ENCODE measurements around the gene TFAP2D.

Gene TFAP2D

DNA sequence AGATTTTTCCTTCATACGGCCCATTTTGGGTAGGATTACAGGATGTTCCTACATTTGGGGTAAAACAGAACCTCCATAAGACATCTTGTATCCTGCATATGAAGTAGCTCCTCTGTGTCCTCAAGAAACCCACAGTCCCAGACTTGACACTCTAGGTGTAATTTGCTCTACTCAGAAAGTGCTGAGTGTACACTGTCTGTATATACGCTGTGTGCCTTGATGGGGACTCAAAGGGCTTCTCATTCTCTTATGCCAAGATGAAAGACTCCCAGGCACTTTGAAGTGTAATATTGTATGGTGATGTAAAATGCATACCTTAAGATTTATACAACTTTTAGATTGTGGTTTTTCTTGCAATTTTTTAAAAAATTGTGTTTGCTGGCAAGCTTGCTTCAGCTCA lies 5.2 kb downstream of the TFAP2D start:
- DNase-seq (ENCODE audit: low read depth in 3 of 3, low spot score in 1 of 3), result no peak

DNA sequence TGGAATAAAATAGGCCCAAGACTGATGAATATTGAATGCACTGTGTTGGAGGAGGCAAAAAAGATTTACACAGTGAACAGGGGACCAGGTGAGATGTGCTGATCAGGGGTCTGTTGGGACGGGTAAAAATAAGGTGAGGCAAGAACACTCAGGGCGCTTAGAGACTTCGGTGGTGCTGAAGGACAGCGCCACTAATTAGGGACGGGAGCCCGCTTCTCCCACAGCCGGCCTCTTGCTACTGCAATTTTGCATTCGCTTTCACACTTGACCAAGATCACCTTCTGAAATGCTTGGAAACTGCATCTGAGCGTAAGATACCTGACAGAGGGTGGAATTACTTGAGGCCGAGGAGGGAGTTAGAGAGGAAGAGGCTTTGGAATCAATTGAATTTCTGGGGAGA lies 7.3 kb downstream of the TFAP2D start:
- DNase-seq (ENCODE audit: low read depth in 3 of 3, low spot score in 1 of 3), result no peak

DNA sequence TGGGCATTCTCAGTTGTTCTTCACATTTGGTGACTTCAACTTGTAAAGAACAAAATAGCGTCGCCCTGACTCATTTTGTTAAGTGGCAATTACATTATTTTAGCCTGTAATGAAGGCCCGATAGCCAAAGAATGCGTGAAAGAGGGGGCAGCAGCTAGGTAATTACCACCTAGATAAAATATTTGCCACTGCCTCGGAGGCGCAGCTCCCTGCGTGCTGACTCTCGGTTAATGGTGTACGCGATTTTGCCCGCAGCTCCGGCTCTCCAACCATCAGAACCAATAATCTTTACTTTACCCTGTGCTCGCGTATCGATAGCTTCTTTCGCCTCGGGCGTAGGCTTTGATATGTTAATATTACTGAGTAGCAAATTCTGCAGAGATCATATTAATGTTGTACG lies 8.7 kb downstream of the TFAP2D start:
- no peak for DNase-seq (ENCODE audit: low read depth in 3 of 3, low spot score in 1 of 3)

DNA sequence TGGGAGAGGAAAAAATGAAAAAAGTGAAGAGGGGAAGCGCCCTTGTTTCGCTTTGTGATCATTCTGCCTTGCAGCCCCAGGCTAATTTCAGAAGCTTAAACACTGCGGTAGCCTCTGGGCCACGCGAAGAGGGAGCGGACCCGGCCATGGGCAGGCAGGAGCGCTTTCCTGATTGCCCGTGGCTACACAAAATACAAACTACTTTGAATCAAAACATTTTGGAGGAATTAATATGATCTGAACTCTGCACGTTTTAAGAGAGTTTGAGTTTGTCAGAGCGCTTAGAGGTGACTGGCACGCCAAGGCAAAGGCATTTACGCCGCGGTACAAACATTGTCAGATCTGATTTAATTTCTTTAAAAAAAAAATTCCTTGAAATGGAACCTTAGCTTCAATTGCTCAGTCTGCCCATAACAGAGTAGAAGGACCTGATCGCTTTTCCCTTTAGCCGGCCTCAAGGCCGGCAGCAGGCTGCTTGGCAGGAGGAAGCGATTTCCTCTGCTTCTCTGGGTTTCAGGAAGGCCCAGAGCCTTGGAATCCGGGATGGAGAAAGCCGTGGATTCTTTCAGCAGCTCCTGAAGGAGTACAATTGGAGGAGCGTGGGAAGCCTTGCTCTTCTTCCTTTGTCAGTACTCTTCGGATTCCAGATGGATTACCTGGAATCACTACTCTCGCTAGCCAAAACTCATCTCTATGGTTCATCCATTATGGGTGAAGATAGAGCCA lies 9.7 kb downstream of the TFAP2D start:
- no peak for DNase-seq (ENCODE audit: low read depth in 3 of 3, low spot score in 1 of 3)

DNA sequence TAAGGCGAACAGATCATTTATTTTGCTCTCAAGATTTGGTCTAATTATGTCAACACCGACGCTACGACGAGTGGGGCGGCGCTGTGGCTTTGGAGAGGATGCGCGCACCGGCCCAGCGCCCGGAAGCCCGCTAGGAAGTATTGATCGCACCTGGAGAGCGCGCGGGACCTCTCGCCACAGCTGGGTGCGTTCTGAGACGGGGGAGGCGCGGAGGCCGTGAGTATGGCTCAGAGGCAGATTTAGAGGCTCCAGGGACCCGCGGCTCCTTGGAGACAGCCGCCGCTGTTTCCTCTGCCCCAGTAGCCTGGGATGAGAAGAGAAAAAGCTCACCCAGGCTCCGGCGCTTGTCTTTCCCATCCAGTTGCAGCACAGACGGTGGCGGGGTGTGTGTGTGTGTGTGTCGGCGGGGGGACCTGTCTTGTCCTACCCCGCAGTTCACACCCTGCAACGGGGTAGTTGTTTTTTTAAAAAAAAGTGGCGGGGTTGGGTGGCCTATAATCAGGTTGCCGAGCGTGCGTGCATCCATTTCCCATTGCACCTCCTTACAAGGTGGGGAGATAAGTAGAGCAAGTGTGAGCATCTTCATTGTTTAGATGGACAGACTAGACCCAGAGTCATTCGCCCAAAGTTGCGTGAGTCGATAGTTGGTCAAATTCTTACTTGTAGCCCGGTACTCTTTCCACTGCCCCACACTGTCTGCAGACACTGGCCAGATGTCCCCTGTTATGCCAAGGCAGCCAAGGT lies 11.2 kb downstream of the TFAP2D start:
- no peak for DNase-seq (ENCODE audit: low read depth in 3 of 3, low spot score in 1 of 3)

DNA sequence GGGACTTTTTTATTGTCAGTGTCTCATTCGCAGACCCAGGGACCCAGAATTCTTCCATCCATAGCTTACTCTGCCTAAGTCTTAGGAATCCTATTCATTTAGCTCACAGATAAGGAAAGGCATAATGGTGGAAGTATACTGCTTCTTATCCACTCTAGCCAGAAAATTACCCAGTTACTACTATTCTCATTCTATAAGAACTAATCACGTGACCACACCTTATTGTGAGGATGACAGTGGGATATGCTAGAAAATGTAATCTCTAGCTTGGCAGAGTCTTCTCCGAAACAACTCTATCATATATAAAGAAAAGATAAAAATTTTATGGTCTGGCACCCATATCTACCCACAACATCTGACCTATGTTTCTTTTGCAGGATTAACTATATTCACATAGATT lies 21.2 kb downstream of the TFAP2D start:
- no peak for DNase-seq (ENCODE audit: low read depth in 3 of 3, low spot score in 1 of 3)

DNA sequence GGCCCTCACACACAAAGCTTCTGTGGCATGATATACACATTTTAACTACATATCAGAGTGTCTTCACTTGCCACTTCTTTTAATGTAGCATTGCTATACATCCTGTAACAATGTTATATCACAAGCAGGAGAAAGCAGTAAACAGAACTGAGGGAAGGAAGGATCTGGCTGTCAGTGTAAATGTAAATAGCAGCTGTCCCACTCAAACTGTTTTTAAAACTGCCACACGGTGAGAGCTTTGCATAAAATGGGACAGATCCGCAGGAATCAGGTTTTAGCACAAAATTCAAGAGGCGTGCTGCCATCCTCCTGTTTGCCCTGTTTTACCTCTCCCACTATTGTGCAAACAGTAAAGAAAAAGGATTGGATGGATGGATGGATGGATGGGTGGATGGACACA lies 28.8 kb downstream of the TFAP2D start:
- no peak for DNase-seq (ENCODE audit: low read depth in 3 of 3, low spot score in 1 of 3)

DNA sequence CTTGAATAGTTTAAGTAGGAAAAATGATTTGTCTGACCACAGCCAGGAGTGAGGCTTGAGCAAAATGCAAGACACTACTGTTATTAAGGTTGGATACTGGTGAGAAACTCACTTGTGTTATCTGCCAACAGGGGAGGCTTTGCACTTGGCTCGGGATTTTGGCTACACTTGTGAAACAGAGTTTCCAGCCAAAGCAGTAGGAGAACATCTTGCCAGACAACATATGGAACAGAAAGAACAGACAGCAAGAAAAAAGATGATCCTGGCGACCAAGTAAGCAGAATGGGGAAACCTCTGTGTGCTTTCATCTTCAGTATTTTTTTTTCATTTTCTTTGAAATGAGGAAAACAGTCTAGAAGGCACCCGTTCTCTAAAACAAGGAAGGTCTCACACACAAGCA lies 31.6 kb downstream of the TFAP2D start:
- DNase-seq (ENCODE audit: low read depth in 3 of 3, low spot score in 1 of 3), result no peak

DNA sequence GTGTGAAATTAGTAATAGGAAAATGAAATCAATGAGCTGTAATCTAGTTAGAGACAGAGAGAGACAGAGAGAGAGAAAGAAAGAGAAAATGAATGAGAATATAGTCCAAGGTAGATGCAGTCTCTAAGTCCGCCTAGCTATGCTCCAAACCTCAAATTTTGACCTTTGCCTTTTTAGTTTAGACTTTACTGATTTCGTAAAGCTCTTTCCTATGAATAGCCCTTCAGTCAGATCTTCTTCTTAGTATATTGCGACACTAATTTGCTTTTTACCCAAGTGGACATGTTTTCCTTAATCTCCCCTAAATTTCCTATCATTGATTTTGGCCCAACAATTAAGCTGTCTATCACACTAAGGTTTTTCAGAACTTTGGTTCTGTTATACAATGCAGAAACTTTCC lies 49.5 kb downstream of the TFAP2D start:
- DNase-seq (ENCODE audit: low read depth in 3 of 3, low spot score in 1 of 3), result no peak

DNA sequence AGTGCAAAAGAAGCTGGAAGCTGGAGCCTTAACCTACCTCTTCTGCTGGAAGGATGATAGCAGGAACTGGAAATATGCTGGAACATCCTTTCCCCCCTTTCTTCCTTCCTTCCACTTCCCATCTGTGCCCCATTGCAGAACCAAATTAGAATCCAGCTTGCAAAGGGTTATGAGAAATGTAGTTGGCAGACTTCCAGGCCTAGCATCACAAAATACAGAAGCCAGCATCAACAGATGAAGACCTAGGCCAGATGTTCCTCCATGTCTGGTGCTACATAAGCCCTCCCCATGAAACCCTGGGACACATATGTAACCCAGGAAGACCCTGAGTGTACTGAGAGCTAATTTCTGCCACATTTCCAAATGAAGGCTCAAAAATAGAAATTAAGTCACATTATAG lies 65.4 kb downstream of the TFAP2D start:
- no peak for DNase-seq (ENCODE audit: low read depth in 3 of 3, low spot score in 1 of 3)

DNA sequence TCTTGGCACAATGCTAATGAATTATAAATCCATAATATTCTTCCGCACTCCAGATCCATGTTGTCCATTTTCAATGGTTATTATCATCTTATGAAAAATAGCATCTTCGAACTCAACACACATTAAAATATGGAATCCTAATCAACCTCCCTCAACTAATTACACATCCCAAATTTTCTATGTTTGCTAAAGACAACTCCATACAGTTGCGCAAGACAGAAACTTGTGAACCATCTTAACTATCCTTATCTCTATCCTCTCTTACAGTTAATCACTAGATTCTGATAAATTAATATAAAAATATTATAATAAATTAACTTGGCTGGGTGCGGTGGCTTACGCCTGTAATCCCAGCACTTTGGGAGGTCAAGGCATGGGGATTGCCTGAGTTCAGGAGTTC lies 67.1 kb downstream of the TFAP2D start:
- no peak for DNase-seq (ENCODE audit: low read depth in 3 of 3, low spot score in 1 of 3)

DNA sequence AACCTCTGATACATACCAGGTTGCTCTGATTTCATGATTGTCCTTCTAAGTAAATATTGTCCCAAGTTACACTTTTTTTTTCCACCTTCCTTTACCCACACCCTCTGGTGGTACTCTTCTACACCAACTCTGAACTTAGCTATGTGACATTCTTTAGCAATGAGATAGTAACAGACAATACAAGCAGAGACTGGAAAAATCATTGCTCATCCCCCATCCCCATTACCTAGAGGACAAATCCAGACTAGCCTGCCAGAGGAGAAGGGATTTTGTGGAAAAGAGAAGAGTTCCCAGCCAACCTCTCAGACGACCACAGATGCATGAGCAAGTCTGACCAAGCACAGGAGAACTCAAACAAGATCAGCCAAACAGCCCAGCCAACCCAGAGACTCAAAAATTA lies 72.6 kb downstream of the TFAP2D start:
- DNase-seq (ENCODE audit: low read depth in 3 of 3, low spot score in 1 of 3), result no peak

DNA sequence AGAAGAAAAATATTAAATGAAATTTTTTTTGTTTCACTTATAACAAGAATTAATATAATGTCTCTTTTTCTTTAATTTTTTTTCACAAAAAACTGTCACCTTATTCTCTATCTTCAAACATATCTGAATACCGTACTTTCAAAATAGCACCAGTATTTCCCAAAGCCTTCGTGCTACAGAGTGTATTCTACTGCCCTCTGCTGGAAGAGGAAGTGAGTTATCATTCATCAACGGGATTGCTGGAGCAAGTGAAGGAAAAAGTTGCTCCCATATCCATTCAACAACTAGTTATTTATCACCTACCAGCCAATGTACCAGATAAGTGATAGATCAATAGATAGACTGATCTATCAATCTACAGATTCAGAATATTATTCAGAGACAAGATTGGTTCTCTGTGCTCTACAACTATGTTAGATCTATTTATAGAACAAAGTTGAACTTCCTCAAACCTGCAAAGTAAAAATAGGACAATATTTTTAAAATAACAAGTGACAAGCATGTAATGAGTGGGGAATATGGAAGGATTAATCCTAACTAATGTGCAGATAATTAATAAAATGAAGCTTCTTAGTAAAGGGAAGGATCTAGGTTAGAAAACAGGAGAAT lies 78.7 kb downstream of the TFAP2D start:
- DNase-seq (ENCODE audit: low read depth in 3 of 3, low spot score in 1 of 3), result no peak

DNA sequence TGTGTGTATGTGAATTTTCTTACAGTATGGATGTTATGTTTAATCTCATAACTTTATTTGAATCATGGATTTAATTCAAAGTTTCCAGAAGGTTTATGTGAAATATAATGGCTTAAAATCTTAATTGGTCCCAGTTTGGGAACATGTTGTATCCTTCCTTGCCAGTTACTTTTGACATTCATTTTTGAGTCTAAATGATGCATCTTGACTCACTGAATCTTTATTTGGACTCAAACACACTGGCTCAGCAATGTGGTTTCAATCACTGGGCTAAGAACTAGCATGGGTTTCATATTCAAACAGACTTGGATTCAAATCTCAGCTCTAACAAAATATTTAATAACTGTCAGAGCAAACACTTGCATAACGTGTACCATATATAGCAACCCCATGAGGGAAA lies 79.4 kb downstream of the TFAP2D start:
- no peak for DNase-seq (ENCODE audit: low read depth in 3 of 3, low spot score in 1 of 3)

DNA sequence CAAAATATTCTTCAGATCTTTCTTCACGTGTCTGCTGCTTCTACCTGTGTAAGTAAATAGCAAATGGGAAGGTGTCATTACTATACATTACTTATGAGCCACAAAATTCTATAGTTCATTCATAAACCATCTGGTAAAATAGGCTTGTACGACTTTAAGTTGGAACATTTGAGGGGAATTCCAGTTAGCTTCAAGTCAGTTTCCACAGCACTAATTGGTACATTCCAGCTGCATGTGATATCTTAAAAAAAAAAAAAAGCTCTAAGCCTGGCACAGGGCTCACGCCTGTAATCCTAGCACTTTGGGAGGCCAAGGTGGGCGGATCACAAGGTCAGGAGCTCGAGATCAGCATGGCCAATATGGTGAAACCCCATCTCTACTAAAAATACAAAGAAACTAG lies 82.2 kb downstream of the TFAP2D start:
- no peak for DNase-seq (ENCODE audit: low read depth in 3 of 3, low spot score in 1 of 3)

DNA sequence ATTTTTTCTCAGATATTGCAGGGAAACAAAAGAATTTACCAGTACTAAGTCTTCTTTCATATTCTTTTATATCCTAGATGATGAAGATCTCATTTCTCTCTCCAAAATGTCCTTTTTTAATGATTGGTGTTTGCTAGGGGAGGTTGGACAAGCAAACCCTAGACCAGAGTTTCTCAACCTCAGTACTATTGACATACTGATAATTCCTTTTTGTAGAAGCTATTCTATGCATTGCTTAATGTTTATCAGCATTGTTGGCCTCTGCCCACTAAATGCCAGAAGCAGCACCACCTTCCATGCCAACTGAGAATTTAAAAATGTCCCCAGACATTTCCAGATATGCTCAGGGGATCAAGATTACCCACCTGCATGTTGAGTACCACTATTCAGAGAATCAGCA lies 91.0 kb downstream of the TFAP2D start:
- DNase-seq (ENCODE audit: low read depth in 3 of 3, low spot score in 1 of 3), result no peak

DNA sequence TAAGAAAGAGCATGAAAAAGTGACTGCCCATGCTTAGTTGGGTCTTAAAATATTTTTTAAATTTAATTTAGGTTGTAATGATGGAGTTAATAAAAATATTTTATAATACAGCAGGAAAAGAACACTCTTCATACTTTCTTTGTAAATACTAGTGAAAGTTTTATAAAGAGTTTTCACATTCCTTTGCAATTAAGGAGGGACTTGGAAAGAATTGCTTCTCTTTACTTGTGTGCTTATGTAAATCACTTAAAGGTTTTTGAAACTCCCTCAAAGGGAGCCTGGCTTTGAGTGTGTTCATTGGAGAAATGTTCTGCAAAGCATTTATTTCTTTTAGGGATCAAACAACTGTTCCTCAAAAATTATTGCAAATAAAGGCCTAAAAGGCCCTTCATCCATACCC lies 93.7 kb downstream of the TFAP2D start:
- DNase-seq (ENCODE audit: low read depth in 3 of 3, low spot score in 1 of 3), result no peak

DNA sequence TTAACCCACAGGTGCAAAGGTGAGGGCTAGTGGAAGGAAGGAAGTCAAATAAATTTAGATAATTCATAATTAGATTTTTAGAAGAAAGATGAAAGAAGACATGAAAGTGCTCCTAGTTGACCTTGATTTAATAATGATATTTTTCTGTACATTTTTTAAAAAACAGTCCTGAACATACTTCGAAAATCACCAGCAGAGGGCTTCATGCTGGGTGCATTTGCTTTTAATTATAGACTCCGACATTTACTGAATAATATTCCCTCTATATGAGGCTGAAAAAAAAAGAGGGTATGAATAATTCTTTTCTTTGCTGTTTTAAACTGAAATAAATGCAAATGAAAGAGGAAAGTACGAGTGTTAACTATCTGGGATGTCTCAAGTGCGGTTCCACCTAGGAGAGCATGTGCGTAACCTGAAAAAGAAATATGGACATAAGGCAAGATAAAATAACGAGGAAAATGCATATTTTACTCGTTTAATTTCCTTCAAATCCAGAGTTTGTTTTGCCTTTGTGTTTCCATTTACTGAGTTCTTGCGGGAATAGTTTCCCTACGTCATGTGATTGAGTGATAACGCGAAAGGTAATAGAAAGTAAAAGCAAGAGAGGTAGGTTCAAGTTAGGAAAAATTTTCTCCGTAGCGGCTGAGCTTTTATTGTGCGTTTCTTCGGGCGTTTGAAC lies 102.2 kb downstream of the TFAP2D start:
- DNase-seq (ENCODE audit: low read depth in 3 of 3, low spot score in 1 of 3), result no peak

DNA sequence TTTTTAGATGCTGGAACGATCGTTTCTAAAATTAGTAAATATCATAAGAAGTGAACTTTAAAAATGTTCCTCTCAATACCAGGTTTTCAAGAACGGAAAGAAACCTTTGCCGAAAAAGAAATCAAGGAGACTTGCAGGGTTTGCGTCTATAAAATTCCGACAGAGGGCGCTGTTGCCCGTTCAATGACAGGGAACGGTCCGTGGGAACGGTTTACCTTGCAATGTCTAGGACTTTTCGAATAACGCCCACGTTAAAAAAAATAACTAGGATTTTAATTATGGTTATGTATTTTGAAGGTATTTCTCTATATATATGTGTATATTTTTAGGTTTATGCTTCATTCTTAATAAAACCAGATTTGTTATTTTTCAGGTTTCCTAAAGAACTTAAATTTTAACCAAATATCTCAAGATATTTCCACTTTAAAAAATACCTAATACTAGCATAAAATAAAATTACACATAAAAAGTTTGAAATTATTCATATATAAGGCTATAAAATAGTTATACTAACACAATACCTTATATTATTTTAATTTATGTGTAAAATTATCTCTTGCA lies 102.9 kb downstream of the TFAP2D start:
- peak in 1 of 3 donors; percentile 22 for DNase-seq (ENCODE audit: low read depth in 3 of 3, low spot score in 1 of 3)

DNA sequence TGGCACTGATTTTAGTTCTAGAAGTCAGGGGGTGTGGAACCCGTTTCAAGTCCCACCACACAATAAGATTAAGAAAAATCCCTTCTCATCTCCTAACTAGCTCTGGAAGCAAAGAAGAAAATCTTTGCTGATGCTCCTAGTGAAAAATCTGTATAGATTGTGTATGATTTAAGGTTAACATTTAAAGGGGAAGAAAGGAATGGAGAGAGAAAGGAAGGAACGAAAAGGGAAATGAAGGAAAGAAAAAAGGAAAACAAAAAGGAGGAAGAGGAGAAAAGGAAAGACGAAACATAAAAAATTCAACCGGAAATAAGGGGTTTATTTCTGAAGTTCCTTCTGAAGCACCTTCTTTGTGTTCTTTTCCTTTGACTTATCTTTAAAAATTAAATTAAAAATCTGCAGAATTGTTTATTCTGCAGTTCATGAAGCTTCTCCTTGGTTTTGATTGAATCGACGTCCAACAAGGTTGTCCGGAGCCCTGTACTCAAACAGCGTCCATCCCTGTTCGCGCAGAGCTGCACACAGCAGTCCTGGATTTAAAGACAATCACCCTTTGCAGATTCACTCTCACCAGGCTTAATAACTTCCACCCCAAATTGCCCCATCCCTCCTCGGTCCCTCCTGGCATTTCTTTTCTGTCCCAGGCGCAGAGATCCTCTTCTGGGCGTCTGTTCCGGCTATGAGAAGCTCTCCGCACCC lies 103.8 kb downstream of the TFAP2D start:
- no peak for DNase-seq (ENCODE audit: low read depth in 3 of 3, low spot score in 1 of 3)

DNA sequence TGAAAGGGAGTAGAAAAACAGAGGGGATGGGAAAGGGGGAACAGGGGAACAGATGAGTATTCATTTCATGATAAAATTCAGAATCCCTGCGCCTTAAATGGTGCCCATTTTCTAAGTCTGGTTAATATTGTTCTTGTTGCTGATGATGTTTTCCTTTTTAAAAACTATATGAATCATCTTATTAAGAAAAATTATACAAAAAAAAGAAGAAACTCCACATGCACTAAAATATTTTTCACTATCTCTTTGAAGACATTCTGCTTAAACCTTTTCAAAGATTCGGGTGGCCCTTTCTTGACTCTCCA lies 104.3 kb downstream of the TFAP2D start:
- DNase-seq (ENCODE audit: low read depth in 3 of 3, low spot score in 1 of 3), result no peak
